T-helper 1 cell treated with Interleukin-12 subunit alpha and Interleukin-12 subunit beta and Interleukin-4 antibody, amounts not matched to agents 30 ng/mL and 1 ng/mL, for 36 hours (primary cell): ENCODE data around the gene PNKP. TPM values are rescaled to one million over a fixed set of nuclear protein-coding genes. Genes with fewer than 3 reads are reported as not detected.

Experiments used
- intact Hi-C: fragments of 100-400 bp; cut with micrococcal nuclease; formaldehyde crosslinking; loops from one replicate; pipeline ENCODE4 v1.15.1; 2024
- total RNA-seq: library from RNA; stranded (reverse); gene quantifications from 2 replicates; pipeline ENCODE4 v1.2.3, GENCODE V29; 2022

PNKP gene
- 178 and 185 TPM in 2 replicates for total RNA-seq

GRCh38 chr19:49866933-49867782 is at the start of gene PNKP:
PNKP (minus strand) TSS chr19:49867576; CDS start chr19:49867204, 372 bp downstream.
- intact Hi-C loops, result loop anchor here (1.0 to 5.0 kb wide), 7 partner anchors 23 to 1620 kb away; partner anchors contain the start of genes FUZ, KCNC3, RRAS and SNRNP70

- intact Hi-C loops, result no loop called here
These were observed 47.9 kb upstream of the PNKP start for GRCh38 chr19:49915271-49915670.

GRCh38 chr19:49913720-49914119 is 46.3 kb upstream of the PNKP start:
- intact Hi-C loops, result no loop called here

- intact Hi-C loops, result no loop called here
These were observed 45.7 kb upstream of the PNKP start for GRCh38 chr19:49912965-49913685.

DNA sequence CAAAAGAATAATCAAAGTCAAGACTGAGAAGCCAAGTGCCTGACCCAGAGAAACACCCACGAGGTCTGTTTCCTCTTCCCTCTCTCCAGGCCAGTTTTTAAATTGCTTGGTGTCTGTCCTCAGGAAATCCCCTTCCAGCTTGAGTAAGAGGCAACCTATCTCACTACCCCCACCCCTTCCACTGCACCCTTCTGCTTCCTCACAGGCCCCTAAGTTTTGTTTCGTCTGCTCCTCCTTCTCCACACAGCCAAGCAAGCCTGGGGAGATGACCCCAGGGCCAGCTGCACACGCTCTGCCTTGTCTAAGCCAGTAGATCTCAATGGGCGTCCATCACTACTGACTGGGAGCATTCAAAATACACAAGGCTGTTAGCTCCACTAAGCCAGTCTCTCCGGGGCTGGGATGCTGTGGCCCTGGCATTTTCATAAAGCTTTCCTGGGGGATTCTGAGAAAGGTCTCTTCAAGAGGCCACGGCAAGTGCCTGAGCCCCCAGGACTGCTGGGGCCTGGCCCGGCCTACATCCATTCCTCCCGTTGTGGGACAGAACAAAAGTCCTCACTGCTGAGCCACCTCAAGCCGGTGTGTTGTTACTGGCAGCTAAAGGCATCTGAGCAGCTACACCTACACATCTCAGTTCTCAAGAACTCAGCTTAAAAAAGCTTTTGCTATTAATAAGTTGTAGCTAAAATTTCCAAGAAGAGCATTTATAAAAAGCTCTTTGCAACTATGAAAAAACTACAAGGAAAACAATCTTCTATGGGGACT is 44.2 kb upstream of the PNKP start:
- intact Hi-C loops, result loop anchor here (2.0 kb wide), 2 partner anchors 15 to 17 kb away; partner anchors contain the start of genes ATF5, IL4I1 and NUP62

- intact Hi-C loops, result loop anchor here (2.0 kb wide), 2 partner anchors 13 to 19 kb away; partner anchors contain the start of genes ATF5, IL4I1 and NUP62
These were observed 42.8 kb upstream of the PNKP start for GRCh38 chr19:49910179-49910578.

GRCh38 chr19:49908480-49909420 is 41.4 kb upstream of the PNKP start:
- intact Hi-C loops, result no loop called here

GRCh38 chr19:49907745-49908446 is 40.5 kb upstream of the PNKP start:
- intact Hi-C loops, result no loop called here

GRCh38 chr19:49906879-49907564 is 39.6 kb upstream of the PNKP start:
- intact Hi-C loops, result no loop called here

- intact Hi-C loops, result no loop called here
These were observed 36.8 kb upstream of the PNKP start for GRCh38 chr19:49904136-49904535.

GRCh38 chr19:49896863-49897621 is 29.7 kb upstream of the PNKP start, which contains the start of gene IL4I1:
IL4I1 (minus strand) TSS chr19:49896887; CDS start chr19:49896160, 727 bp downstream.
- intact Hi-C loops, result loop anchor here (1.0 to 2.0 kb wide), 6 partner anchors 14 to 131 kb away; partner anchors contain the start of genes AKT1S1, ATF5, NUP62 and TBC1D17

DNA sequence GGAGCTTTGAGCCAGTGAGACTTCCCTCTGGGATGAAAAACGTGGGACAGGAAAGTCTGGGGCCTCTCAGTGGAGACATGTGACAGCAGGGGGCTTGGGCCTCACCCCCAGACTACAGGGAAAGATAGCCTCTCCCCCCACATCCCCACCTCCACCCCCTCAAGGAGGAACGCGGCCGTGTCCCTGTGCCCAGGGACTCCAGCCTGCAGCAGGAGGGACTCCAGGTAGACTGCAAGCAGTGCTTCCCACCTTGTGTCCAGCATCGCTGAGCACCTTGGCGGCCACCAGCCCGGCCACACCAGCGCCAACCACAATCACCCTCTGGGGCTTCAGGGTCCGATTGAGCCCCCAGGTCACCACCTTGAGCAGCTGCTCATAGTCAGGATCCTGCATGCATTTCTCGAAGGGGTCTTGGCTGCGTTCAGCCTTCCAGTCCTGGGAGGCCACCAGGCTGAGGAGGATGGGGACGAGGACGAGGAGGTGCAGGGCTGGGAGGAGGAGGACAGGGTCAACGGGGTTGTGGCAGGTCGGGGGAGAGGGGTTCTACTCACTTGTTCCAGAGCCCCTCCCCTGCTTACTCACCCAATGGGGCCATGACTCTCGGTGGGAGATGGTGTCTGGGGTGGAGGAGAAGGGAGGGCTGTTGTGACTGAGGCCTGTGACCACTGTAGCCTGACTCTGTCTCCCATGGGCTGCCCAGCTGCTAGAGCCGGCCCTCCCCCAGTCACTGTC is 28.4 kb upstream of the PNKP start:
- intact Hi-C loops, result loop anchor here (2.0 kb wide), 1 partner anchor 15 kb away; no protein-coding TSS in a partner anchor

DNA sequence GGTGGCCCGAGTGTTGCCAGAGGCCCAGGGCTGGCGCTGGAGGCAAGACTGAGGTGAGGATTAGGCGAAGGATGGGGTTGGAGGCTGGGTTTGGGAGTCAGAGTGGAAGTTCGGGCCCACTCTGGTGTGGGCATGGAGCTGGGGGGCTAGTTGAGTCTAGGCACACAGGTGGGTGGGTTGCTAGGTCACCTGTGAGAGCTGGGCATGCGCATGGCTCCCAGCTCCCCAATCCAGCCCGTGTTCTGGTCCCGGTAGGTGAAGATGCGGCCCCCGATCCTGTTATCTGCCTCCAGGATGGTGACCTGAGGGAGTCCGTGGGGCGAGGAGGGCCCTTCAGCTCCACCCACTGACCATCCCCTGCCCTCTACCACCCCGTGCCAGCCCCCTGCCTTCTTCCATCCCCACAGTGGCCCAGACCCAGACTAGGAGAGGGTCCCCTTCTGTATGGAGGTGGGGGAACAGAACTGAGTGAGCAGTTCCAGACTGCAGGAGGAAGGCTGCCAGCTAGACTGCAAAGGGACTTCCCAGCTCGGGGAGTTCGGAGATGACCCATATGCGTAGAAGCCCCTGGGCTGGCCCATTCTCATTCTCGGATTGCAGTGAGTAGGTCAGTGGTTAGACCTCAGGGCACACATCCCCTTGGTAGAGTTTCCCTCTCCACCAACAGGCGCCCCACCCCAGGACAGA is 27.6 kb upstream of the PNKP start:
- intact Hi-C loops, result no loop called here

- intact Hi-C loops, result no loop called here
These were observed 26.8 kb upstream of the PNKP start for GRCh38 chr19:49894011-49894664.

- intact Hi-C loops, result no loop called here
These were observed 25.3 kb upstream of the PNKP start for GRCh38 chr19:49892716-49893115.

DNA sequence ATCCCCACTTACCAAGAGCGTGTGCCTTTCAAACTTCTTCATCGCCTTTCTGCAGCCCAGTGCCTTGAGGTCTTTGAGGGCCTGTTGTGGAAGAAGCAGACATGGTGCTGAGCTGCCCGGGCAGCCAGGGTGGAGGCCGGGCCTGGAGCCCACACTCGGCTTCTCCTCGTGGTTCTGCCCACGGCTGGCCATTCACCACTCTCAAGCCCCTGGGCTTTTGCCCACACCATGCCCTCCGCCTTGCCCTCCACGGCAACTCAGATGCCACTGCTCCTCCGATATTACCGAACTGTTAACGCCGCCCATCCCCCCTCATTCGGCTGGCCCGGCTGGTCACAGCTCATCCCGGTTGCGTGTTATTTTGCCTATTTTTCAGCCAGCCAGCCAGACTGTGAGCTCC is 24.0 kb upstream of the PNKP start:
- intact Hi-C loops, result loop anchor here (2.0 kb wide), 1 partner anchor 41 kb away; the partner anchor contains the start of gene PTOV1
